HFFc6 (cell line): ENCODE data around the gene STMN1. TPM values are rescaled to one million over a fixed set of nuclear protein-coding genes. Genes with fewer than 3 reads are reported as not detected.
"Not testable (repeated sequence)": the region's sequence is repeated elsewhere in the genome, so short reads cannot be mapped to it uniquely, and the experiment has no call there.

ENCODE experiments used
- DNase-seq: peaks from one replicate; pipeline ENCODE4 v3.0.0-alpha.2; 2018
- H3K27ac Mint-ChIP-seq: 2 replicates; pipeline ENCODE4 v1.8.0; 2020; ENCODE audit warnings: mild to moderate bottlenecking, mixed read lengths
- H3K27me3 Mint-ChIP-seq: 2 replicates; pipeline ENCODE4 v1.8.0; 2021; ENCODE audit warnings: mild to moderate bottlenecking, moderate library complexity, mixed read lengths; ENCODE audit not compliant: insufficient read depth
- H3K36me3 Mint-ChIP-seq: 2 replicates; pipeline ENCODE4 v1.8.0; 2021; ENCODE audit warnings: low read depth, mixed read lengths
- H3K4me1 Mint-ChIP-seq: 2 replicates; pipeline ENCODE4 v1.8.0; 2020; ENCODE audit warnings: low read depth, mixed read lengths
- H3K4me3 Mint-ChIP-seq: 2 replicates; pipeline ENCODE4 v1.8.0; 2020; ENCODE audit warnings: mild to moderate bottlenecking, moderate library complexity, mixed read lengths
- H3K9me3 Mint-ChIP-seq: 2 replicates; pipeline ENCODE4 v1.8.0; 2020; ENCODE audit warnings: mild to moderate bottlenecking, mixed read lengths
- total RNA-seq, 6 experiments: library from RNA; stranded (reverse); fragmentation: NEBNext Ultra II Directional; extraction: Animal tissue kit (Norgen Biotek cat#: 25700); gene quantifications; 2 replicates in 1 of 6; 3 replicates in 5 of 6; pipeline ENCODE4 v1.2.3, GENCODE V29; 2021
- TF ChIP-seq, protein P1 (sequence below): fragments of 200-600 bp; sonication (generic); IDR thresholded peaks from 2 replicates; pipeline ENCODE4 v1.5.0; 2021; ENCODE audit warnings: antibody characterized with exemption, mild to moderate bottlenecking

STMN1 gene
- total RNA-seq, 6 experiments from 2014 or later: 201 to 370 (median 342) TPM

DNA sequence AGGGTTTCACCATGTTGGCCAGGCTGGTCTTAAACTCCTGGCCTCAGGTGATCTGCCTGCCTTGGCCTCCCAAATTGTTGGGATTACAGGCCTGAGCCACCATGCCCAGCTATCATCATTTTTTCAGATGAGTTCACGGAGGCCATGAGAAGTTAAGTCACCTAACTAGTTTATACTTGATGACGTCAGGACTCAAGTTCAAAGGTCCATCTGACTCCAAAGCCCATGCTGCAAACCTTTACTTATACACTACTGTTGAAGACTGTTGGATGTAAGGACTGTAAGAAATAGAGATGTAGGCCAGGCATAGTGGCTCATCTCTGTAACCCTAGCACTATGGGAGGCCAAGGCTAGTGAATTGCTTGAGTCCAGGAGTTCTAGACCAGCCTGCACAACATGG is 40.8 kb upstream of the STMN1 start:
- no peak for DNase-seq
- Mint-ChIP-seq H3K27ac (no peak overlapping the region), H3K27me3 (peaks cover 2% of the 10 kb centered on the region; the same call in 1 of the 2 replicates), H3K4me3 (no peak overlapping the region), H3K9me3 (peaks cover 13% of the 10 kb centered on the region; the same call in 1 of the 2 replicates), H3K36me3 (peaks cover 12% of the 10 kb centered on the region), H3K4me1 (0 out of 2 replicates have a peak, but pooled peaks cover 5% of the 10 kb centered on the region)
- TF ChIP-seq, protein P1, sequence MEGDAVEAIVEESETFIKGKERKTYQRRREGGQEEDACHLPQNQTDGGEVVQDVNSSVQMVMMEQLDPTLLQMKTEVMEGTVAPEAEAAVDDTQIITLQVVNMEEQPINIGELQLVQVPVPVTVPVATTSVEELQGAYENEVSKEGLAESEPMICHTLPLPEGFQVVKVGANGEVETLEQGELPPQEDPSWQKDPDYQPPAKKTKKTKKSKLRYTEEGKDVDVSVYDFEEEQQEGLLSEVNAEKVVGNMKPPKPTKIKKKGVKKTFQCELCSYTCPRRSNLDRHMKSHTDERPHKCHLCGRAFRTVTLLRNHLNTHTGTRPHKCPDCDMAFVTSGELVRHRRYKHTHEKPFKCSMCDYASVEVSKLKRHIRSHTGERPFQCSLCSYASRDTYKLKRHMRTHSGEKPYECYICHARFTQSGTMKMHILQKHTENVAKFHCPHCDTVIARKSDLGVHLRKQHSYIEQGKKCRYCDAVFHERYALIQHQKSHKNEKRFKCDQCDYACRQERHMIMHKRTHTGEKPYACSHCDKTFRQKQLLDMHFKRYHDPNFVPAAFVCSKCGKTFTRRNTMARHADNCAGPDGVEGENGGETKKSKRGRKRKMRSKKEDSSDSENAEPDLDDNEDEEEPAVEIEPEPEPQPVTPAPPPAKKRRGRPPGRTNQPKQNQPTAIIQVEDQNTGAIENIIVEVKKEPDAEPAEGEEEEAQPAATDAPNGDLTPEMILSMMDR: no peak

DNA sequence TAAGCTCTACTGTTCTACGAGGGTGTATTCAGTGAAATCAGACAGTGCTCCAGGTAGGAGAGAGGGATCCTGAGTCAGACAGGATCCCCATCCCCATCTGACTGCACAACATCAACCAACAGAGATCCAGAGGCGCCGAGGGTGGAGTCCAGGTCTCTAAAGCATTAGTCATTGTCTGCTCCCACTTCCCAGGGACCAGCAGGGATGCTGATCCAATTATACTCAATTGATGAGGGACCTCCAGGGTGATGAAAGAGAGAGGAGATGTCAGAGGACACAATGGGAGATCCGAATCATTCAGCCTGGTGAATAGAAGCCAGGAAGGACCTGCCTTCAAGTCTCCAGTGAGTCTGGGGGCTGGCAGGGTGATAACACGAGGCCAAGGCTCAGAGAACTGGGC is 39.5 kb upstream of the STMN1 start:
- Mint-ChIP-seq H3K27me3 (peaks cover 2% of the 10 kb centered on the region; the same call in 1 of the 2 replicates), H3K9me3 (peaks cover 13% of the 10 kb centered on the region; the same call in 1 of the 2 replicates), H3K4me1 (0 out of 2 replicates have a peak, but pooled peaks cover 5% of the 10 kb centered on the region), H3K36me3 (peaks cover 12% of the 10 kb centered on the region), H3K4me3 (no peak overlapping the region), H3K27ac (no peak overlapping the region)
- TF ChIP-seq, protein P1: no peak
- no peak for DNase-seq

DNA sequence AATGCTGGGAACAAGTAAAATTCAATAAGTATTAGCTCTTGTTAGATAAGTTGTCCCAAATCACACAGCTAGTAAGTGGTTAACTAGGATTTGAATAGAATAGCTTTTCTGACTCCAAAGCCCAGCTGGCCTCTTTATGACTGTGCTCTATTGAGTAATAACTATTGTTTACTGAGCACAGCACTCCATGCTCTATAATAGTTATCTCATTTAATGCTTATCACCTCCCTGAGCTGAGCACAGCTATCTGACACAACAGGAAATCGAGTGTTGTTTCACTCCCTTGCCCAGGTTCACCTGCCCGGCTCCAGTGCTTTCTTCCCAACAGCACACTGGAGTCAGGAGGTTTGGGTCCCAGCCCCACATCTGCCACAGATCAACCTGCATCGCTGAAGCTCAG is 38.8 kb upstream of the STMN1 start:
- no peak for DNase-seq
- Mint-ChIP-seq H3K27ac (no peak overlapping the region), H3K27me3 (peaks cover 2% of the 10 kb centered on the region), H3K4me1 (0 out of 2 replicates have a peak, but pooled peaks cover 2% of the 10 kb centered on the region), H3K9me3 (peaks cover 13% of the 10 kb centered on the region; the same call in 1 of the 2 replicates), H3K4me3 (no peak overlapping the region), H3K36me3 (peaks cover 12% of the 10 kb centered on the region)
- TF ChIP-seq, protein P1: no peak

DNA sequence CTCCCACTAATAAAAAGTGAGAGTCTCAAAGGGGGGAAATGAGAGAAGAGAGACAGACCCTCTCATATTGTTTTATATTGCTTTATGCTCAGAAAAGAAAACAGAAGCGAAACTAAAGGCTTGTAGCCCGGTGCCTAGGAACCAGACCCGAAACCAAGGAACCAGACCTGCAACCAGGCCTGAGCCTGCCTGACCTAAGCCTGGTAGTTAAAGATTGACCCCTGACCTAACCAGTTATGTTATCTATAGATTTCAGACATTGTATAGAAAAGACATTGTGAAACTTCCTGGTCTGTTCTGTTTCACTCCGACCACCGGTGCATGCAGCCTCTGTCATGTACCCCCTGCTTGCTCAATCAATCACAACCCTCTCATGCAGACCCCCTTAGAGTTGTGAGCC is 37.3 kb upstream of the STMN1 start:
- H3K4me3 Mint-ChIP-seq, H3K27ac Mint-ChIP-seq, H3K27me3 Mint-ChIP-seq, DNase-seq, H3K4me1 Mint-ChIP-seq: not testable (repeated sequence)
- Mint-ChIP-seq H3K36me3 (peaks cover 12% of the 10 kb centered on the region), H3K9me3 (peaks cover 13% of the 10 kb centered on the region; the same call in 1 of the 2 replicates)

DNA sequence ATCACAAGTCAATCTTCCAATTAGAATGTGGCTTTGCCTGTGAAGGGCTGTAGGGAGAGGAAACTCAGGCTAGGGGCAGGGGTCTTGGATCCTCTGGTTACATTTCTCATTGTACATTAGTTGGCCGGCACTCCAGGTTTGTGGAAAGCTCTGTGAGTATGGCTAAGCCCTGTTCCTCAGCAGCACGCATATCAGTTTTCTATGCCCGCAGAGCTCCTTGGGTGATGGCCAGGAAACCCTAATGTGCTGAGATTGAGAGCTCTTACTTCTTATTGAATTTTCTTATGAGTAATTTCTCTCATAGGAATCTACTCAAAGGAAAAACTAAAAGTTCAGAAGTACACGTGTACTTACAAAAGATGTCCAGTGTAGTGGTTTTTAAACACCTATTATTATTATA is 30.7 kb upstream of the STMN1 start:
- TF ChIP-seq, protein P1: no peak
- no peak overlapping the region for H3K27ac Mint-ChIP-seq
- H3K9me3 Mint-ChIP-seq: no peaks in the 10 kb centered on the region
- peaks cover 11% of the 10 kb centered on the region for H3K4me1 Mint-ChIP-seq
- H3K27me3 Mint-ChIP-seq: no peaks in the 10 kb centered on the region; the same call in none of the 2 replicates
- DNase-seq: no peak
- no peaks in the 10 kb centered on the region for H3K36me3 Mint-ChIP-seq
- no peak overlapping the region for H3K4me3 Mint-ChIP-seq

DNA sequence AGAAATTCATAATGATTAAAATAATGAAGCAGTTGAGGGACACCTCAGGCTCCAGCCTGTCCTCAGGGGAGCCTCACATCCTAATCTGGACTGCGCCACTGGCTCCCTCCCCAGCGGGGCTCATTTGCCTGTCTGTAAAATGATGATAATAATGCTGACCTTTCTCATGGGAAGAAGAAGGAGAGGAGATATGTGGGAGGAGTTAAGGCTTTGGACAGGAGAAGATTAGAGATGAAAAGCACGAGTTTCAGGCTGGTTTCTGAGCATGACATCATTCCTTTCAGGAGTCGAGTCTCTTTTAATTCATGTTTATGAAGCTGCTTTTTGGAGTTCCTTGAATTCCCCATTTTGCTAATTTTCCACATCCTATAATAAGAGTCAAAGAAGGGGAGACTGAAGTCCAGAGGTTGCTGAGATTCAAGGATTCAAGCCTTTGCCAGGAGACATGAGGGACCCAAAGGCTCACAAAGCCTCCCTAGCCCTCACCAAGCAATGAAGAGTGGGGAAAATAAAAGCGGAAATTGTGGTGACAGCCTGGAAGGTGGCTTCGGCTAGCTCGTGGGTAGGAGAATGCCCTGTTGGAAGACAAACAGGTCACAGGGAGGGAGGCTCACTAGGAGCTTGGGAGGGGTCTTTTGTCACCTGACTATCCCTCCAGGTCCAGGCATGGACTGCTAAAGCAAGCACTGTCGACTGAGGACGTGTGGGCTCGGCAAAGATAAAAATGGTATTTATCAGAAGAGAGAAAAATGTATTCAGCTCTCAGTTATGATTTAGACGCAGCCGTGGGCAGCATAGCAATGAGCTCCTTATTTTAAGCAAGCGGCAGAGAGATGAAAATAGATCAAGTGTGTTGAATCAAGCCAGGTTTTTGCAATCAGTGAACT is 27.5 kb upstream of the STMN1 start:
- H3K4me3 Mint-ChIP-seq: peak overlapping the region; percentile 10; the same call in 1 of the 2 replicates
- TF ChIP-seq, protein P1: no peak
- no peak for DNase-seq
- H3K9me3 Mint-ChIP-seq: no peaks in the 10 kb centered on the region
- no peaks in the 10 kb centered on the region for H3K36me3 Mint-ChIP-seq
- H3K27me3 Mint-ChIP-seq: no peaks in the 10 kb centered on the region; the same call in none of the 2 replicates
- 0 out of 2 replicates have a peak overlapping the region, but pooled peaks have one; percentile 13 for H3K27ac Mint-ChIP-seq
- peaks cover 11% of the 10 kb centered on the region for H3K4me1 Mint-ChIP-seq

DNA sequence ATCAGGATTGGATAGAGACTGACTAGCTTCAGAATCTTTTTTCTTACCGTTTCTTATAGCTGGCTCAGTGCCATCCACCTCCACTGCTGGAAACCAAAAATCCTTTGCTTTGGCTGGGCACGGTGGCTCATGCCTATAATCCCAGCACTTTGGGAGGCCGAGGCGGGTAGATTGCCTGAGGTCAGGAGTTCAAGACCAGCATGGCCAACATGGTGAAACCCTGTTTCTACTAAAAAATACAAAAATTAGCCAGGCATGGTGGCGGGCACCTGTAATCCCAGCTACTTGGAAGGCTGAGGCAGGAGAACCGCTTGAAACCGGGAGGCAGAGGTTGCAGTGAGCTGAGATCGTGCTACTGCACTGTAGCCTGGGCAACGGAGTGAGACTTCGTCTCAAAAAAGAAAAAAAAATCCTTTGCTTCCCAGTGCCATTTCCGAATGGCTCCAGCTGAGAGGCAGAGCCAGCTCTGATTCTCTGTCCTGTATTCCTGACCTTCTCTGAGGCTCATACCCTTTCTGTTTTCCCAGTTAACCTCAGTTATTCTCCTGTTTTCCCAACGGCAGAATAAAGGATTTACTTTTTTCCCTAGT is 26.7 kb upstream of the STMN1 start:
- H3K36me3 Mint-ChIP-seq, DNase-seq, H3K4me3 Mint-ChIP-seq, H3K27me3 Mint-ChIP-seq, H3K9me3 Mint-ChIP-seq, H3K27ac Mint-ChIP-seq: not testable (repeated sequence)
- peaks cover 11% of the 10 kb centered on the region for H3K4me1 Mint-ChIP-seq
